Iris pigment epithelial cell (primary cell): ENCODE measurements around the gene NUTM2D.
"Not testable (repeated sequence)": the region's sequence is repeated elsewhere in the genome, so short reads cannot be mapped to it uniquely, and the experiment has no call there.

ENCODE experiments used
- DNase-seq: peaks from one replicate; pipeline ENCODE4 v3.0.0-alpha.2; 2011; ENCODE audit warnings: low read depth

Gene NUTM2D, protein sequence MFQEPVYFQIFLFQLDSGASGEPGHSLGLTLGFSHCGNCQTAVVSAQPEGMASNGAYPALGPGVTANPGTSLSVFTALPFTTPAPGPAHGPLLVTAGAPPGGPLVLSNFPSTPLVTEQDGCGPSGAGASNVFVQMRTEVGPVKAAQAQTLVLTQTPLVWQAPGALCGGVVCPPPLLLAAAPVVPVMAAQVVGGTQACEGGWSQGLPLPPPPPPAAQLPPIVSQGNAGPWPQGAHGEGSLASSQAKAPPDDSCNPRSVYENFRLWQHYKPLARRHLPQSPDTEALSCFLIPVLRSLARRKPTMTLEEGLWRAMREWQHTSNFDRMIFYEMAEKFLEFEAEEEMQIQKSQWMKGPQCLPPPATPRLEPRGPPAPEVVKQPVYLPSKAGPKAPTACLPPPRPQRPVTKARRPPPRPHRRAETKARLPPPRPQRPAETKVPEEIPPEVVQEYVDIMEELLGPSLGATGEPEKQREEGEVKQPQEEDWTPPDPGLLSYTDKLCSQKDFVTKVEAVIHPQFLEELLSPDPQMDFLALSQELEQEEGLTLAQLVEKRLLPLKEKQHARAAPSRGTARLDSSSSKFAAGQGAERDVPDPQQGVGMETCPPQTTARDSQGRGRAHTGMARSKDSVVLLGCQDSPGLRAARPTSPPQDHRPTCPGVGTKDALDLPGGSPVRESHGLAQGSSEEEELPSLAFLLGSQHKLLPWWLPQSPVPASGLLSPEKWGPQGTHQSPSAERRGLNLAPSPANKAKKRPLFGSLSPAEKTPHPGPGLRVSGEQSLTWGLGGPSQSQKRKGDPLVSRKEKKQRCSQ

GRCh38 chr10:87357444-87357843 is at the start of gene NUTM2D:
NUTM2D (plus strand) TSS chr10:87357744; CDS start chr10:87358266, 522 bp downstream.
- not testable (repeated sequence) for DNase-seq

- not testable (repeated sequence) for DNase-seq
Observed at GRCh38 chr10:87308702-87309101, 48.8 kb upstream of the NUTM2D start.

GRCh38 chr10:87309657-87310056 is 47.9 kb upstream of the NUTM2D start:
- DNase-seq, result not testable (repeated sequence)

DNA sequence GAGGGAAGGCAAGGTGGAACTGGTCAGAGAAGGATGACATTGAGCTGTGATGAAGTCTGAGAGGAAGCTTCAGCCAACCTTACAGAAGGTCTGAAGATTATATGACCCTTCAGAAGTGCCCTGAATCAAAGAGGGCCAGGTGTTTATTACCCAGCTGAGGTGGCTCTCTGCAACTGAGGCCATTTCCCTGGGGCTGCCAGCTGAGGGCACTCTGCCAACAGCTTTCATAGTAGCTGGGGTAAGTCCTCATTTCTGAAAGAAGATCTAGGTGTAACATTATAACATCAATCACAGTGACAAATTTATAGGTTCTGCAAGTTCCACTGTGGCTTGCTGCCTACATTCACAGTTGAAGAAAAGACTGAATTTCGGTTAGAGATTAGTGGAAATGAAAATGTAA is 46.0 kb upstream of the NUTM2D start:
- not testable (repeated sequence) for DNase-seq

GRCh38 chr10:87313649-87314359 is 43.7 kb upstream of the NUTM2D start:
- DNase-seq, result not testable (repeated sequence)

DNA sequence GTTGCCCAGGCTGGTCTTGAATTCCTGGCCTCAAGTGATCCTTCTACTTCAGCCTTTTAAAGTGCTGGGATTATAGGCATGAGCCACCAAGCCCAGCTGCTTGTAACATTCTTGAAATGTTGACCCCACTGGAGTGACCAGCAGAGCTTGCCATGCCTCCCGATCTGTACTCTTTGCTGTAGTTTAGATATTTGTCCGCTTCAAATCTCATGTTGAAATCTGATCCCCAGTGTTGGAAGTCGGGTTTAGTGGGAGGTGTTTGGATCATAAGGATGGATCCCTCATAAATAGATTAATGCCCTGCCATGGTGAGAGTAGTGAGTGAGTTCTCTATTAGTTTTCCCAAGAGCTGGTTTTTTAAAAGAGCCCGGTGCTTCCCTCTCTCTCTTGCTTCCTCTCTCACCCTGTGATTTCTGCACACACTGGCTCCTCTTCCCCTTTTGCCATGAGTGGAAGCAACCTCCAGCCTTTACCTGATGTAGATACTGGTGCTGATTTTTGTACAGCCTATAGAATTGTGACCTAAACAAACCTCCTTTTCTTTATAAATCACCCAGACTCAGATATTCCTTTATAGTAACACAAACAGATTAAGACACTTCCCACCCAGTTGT is 43.1 kb upstream of the NUTM2D start:
- not testable (repeated sequence) for DNase-seq

DNA sequence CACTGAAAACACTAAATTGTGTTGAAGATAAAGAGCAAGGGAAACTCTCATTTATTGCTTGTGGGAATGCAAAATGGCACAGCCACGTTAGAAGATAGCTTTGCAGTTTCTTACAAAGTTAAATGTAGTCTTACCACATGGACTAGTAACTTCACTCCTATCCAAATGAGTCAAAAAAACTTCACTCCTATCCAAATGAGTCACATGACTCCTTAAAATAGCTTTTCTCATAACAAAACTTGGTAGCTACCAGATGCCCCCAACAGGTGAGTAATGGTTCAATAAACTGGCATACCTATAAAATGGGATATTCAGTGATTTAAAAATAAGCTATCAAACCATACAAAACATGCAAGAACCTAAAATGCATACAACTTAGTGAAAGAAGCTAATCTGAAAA is 36.0 kb upstream of the NUTM2D start:
- DNase-seq, result not testable (repeated sequence)

- not testable (repeated sequence) for DNase-seq
Observed at GRCh38 chr10:87324559-87324958, 33.0 kb upstream of the NUTM2D start.

GRCh38 chr10:87327958-87328357 is 29.6 kb upstream of the NUTM2D start:
- peak; percentile 15 for DNase-seq

- DNase-seq, result not testable (repeated sequence)
Observed at GRCh38 chr10:87329131-87329530, 28.4 kb upstream of the NUTM2D start.

DNA sequence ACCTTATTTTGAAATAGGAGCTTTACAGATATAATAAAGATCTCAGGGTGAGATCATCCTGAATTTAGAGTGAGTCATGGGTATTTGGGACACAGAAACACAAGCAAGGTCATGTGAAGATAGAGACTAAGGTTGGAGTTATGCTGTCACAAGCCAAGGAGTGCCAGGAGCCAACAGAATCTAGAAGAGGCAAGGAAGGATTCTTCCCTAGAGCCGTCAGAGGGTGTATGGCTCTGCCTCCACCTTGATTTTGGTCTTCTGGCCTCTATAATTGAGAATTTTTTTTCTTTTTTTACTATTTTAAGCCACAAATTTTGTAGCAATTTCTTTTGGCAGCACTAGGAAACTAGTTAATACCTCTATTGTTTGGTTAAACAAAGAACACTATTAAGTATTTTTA is 24.9 kb upstream of the NUTM2D start:
- not testable (repeated sequence) for DNase-seq

GRCh38 chr10:87340411-87340810 is 17.1 kb upstream of the NUTM2D start:
- peak; percentile 7 for DNase-seq

GRCh38 chr10:87341546-87342142 is 15.9 kb upstream of the NUTM2D start:
- DNase-seq, result not testable (repeated sequence)

- peak; percentile 79 for DNase-seq
Observed at GRCh38 chr10:87342249-87342710, 15.3 kb upstream of the NUTM2D start.

- peak; percentile 73 for DNase-seq
Observed at GRCh38 chr10:87342711-87343258, 14.8 kb upstream of the NUTM2D start.

- DNase-seq, result not testable (repeated sequence)
Observed at GRCh38 chr10:87345743-87346142, 11.8 kb upstream of the NUTM2D start.

- not testable (repeated sequence) for DNase-seq
Observed at GRCh38 chr10:87350161-87350560, 7.4 kb upstream of the NUTM2D start.

- DNase-seq, result peak; percentile 11
Observed at GRCh38 chr10:87352825-87353224, 4.7 kb upstream of the NUTM2D start.

DNA sequence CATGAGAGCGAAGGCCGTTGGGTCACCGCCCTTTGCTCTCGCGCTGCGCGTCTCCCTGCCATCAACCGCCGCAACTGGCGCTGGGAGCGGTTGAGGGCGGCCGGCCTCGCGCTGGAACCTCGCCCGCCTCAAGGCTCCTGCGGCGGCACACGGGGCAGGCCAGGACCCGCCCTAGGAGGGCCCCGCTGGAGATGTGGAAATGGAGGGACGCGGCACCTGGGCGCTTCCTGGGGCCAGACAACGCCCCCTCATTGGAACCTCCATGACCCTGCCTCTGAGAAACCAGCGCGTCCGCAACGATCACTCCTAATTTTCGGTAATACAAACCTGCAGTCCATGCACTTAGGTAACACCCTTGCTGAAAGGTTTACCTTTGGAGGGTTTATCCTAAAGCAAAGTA is 2.4 kb upstream of the NUTM2D start:
- DNase-seq, result not testable (repeated sequence)

DNA sequence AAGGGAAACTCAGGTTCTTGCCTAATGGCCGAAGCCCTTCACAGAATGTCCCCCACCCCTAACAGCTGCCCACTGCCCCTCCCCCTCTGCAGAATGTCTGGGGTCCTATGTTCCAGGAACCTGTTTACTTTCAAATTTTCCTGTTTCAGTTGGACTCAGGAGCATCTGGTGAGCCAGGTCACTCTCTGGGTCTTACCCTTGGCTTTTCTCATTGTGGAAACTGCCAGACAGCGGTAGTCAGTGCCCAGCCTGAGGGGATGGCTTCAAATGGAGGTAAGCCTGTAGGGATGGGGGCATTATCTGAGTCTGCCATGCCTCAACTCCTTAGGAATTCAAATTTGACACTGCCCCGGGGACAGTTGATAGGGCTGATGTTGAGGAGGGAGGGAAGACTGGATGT is 615 bp downstream of the NUTM2D start:
- not testable (repeated sequence) for DNase-seq
